LNCAP (cell line): ENCODE data around the gene SLC38A7.

ENCODE experiments used
- CTCF ChIP-seq: fragments of 450-650 bp; IDR thresholded peaks from 2 replicates; pipeline ENCODE4 v1.5.1; 2017; ENCODE audit warnings: mild to moderate bottlenecking

The SLC38A7 gene

GRCh38 chr16:58684354-58685083 is at the start of gene SLC38A7:
TSS of gene SLC38A7 (minus strand) at chr16:58684770. CDS start at chr16:58680126, 4,644 bp downstream.
- no peak for TF ChIP-seq CTCF

DNA sequence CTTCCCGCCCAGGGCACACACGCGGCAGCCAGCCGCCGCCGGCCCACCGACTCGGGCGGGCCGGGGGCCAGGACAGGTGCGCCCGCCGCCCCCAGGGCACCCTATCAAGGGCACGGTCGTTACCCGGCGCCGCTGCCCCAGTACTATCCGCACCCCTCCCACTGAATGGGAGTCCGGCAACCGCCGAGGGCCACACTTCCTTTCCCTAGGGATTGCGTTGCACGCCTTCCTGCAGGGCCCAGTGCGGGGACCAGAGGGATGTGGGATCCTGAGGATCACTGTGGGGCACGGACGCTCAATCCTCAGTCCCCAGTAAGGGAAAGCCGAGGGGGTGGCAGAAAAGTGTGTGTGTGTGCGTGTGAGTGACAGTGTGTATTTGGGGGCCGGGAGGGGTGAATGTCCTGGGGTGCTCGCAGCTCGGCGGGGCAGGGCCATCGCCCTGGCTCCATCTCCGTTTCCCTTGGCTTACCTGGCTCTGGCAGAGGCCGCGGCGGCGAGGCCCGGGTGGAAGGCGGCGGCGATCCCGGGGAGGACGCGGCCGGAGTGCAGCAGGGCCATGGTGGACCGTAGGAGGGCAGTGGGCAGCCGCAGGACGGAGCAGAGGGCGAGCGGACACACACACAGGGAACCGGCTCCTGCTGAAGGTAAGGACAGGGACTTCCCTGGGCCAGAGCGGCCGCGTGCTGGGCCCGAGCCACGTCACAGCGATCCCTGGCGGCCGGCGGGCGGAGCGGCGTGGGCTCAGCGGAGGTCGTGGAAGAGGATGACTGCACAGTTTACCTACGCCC is 49.3 kb upstream of the SLC38A7 start, which contains the start of gene GOT2:
Gene GOT2, minus strand, starts transcription at position 646 of the 788 bp plus-strand sequence. Its CDS starts 88 bp downstream, at position 558.
- TF ChIP-seq CTCF: peak; percentile 97

GRCh38 chr16:58733248-58733670 is 48.7 kb upstream of the SLC38A7 start:
- TF ChIP-seq CTCF: no peak

- no peak for TF ChIP-seq CTCF
These were observed 48.1 kb upstream of the SLC38A7 start for GRCh38 chr16:58732545-58733247.

DNA sequence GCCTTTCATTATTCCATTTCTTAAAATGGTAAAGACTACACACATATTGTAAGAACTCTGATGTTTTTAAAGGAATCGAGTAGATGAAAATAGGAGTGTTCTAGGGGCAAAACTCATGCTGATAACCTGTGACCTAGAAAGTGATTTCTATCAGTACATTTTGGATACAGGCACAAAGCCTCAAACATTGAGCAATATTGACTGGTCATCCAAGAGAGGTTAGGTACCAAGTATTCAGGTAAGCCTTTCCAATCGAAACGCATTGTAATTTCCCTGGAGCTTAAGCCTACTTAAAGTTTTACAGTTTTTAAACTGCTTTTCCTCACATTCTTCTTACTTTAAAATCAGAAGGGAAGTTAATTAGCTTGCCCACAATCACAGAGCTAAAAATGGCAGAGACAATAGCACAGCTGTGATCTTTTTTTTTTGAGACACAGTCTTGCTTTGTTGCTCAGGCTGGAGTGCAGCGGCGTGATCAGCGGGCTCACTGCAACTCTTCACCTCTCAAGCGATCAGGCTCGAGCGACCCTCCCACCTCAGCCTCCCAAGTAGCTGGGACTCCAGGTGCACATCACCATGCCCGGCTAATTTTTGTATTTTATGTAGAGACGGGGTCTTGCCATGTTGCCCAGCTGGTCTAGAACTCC is 46.3 kb upstream of the SLC38A7 start:
- no peak for TF ChIP-seq CTCF

DNA sequence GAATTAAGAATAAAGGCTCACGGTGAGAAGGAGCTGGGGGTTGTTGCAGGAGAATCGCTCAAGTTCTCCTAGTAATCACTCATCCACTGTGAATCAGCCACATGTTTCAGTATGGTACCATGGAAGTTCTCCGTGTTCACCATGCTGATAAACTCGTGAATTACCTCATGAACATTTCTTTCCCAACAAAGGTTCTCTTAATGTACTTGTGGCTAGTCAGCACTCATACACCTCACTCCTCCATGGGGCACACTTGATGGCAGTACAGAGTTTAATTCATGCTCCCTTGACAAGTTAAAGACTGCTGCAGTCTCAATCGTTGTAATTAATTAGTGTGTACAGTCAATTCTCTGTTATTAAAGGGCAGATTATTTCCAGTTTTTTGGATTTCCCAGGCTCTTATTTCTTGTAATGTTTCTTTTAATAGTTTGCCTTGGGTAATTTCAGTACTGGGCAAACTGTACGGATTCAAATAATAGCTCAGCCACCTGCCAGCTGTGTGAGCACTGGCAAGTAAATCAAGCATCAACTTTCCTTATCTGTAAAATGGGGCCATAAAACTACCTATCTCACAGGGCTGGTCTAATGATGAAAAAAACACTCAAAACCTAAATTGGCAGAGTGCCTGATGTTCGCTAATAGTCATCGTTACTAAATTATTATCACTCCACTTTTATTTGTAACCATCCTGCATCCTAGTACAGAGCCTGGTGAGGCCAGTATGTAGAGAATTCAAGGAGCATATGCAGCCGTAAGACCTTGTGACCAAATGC is 43.4 kb upstream of the SLC38A7 start:
- TF ChIP-seq CTCF: no peak
